GM12878 (cell line): ENCODE results near the gene ARMC6. TPM values are rescaled to one million over a fixed set of nuclear protein-coding genes. Genes with fewer than 3 reads are reported as not detected.

ENCODE experiments used
- ATAC-seq: fragments of 200-7000 bp; cut with Tn5 transposase; 3 replicates; pipeline ENCODE4 v1.9.1; 2020; ENCODE audit warnings: mild to moderate bottlenecking, moderate library complexity
- BruUV-seq: library from RNA; stranded (reverse); fragments of 400-500 nt; replicated peaks from 2 replicates; lab custom pipeline; 2021; lab: Mats Ljungman, UMichigan
- CTCF ChIA-PET: fragments of 300-600 bp; sonication (Branson Sonifier 250); formaldehyde crosslinking; extraction: SDS; loops from one replicate; lab custom pipeline; 2021; ENCODE audit warnings: inconsistent platforms; lab: Yijun Ruan, JAX
- POLR2A ChIA-PET: fragments of 350-600 bp; formaldehyde crosslinking; extraction: SDS; loops from one replicate; lab custom pipeline; 2021; ENCODE audit warnings: inconsistent platforms; lab: Charles Lee
- RAD21 ChIA-PET: fragments of 300-600 bp; sonication (Branson Sonifier 250); formaldehyde crosslinking; loops from one replicate; lab custom pipeline; 2023; ENCODE audit warnings: antibody characterized with exemption; ENCODE audit not compliant: unreplicated experiment; lab: Charles Lee
- SMC1A ChIA-PET: fragments of 300-600 bp; sonication (Branson Sonifier 250); formaldehyde crosslinking; loops from one replicate; lab custom pipeline; 2023; ENCODE audit not compliant: unreplicated experiment, uncharacterized antibody; lab: Charles Lee
- DNase-seq: peaks from one replicate; pipeline ENCODE4 v3.0.0-alpha.2; 2011; ENCODE audit warnings: low read depth, low spot score
- FAIRE-seq: peaks from 3 replicates; lab custom pipeline; 2011; peaks lifted over from hg19 to GRCh38; lab: Jason Lieb, UNC
- H2AFZ ChIP-seq: 2 replicates; pipeline ENCODE4 v1.6.0; 2011; ENCODE audit warnings: low read depth, low read length, control low read depth; ENCODE audit not compliant: control insufficient read depth
- H3K27ac ChIP-seq: 2 replicates; pipeline ENCODE4 v1.5.1; 2011; ENCODE audit warnings: control low read depth; ENCODE audit not compliant: control insufficient read depth, insufficient read depth
- H3K27me3 ChIP-seq, 2 experiments: replicated peaks in 1 of 2; 2 replicates each; pipeline versions ENCODE4 v1.6.0 to v1.6.1; 2011; ENCODE audit warnings: low read length in 1 of 2; ENCODE audit not compliant: control insufficient read depth in 2 of 2, insufficient read depth in 2 of 2
- H3K36me3 ChIP-seq, 2 experiments: 2 replicates each; pipeline ENCODE4 v1.5.1; 2011; ENCODE audit warnings: low read length in 1 of 2; ENCODE audit not compliant: control insufficient read depth in 2 of 2, insufficient read depth in 2 of 2
- H3K4me1 ChIP-seq: 2 replicates; pipeline ENCODE4 v1.6.1; 2011; ENCODE audit warnings: mild to moderate bottlenecking, low read length, moderate library complexity, mixed read lengths; ENCODE audit not compliant: control insufficient read depth, insufficient read depth
- H3K4me2 ChIP-seq: 2 replicates; pipeline ENCODE4 v1.6.0; 2011; ENCODE audit warnings: control low read depth; ENCODE audit not compliant: control insufficient read depth, insufficient read depth
- H3K4me3 ChIP-seq: fragments of 200-600 bp; sonication (generic); 2 replicates; pipeline ENCODE4 v1.5.1; 2016
- H3K79me2 ChIP-seq: 2 replicates; pipeline ENCODE4 v1.6.0; 2011; ENCODE audit warnings: low read length; ENCODE audit not compliant: control insufficient read depth, insufficient read depth
- H3K9ac ChIP-seq: 2 replicates; pipeline ENCODE4 v1.8.0; 2011; ENCODE audit warnings: low read length, control low read depth, mixed read lengths; ENCODE audit not compliant: control insufficient read depth, insufficient read depth
- H3K9me3 ChIP-seq: replicated peaks from 3 replicates; pipeline ENCODE4 v1.5.1; 2011; ENCODE audit warnings: mild to moderate bottlenecking, low read length; ENCODE audit not compliant: control insufficient read depth, insufficient read depth
- H4K20me1 ChIP-seq: 2 replicates; pipeline ENCODE4 v1.6.0; 2011; ENCODE audit not compliant: control insufficient read depth, insufficient read depth
- FOXM1 ChIP-seq: IDR thresholded peaks from 2 replicates; pipeline ENCODE4 v1.6.1; 2012; ENCODE audit warnings: low read depth, mild to moderate bottlenecking, inconsistent platforms, low read length, moderate library complexity
- NR2C2 ChIP-seq: IDR thresholded peaks from 2 replicates; pipeline ENCODE4 v1.6.1; 2011; ENCODE audit warnings: borderline replicate concordance, low read depth; ENCODE audit not compliant: control insufficient read depth, insufficient read length
- RB1 ChIP-seq: fragments of 450-650 bp; formaldehyde crosslinking; IDR thresholded peaks from 2 replicates; pipeline ENCODE4 v1.6.1; 2017; ENCODE audit warnings: mild to moderate bottlenecking, borderline replicate concordance
- WGBS: methylation state at CpG from one replicate; pipeline ENCODE4 v1.1.6; 2016; ENCODE audit warnings: low lambda C conversion rate; ENCODE audit not compliant: insufficient replicate concordance, insufficient coverage; ENCODE audit errors: missing lambda C conversion rate; 5-methylcytosine and 5-hydroxymethylcytosine counted together
- in situ Hi-C: fragments of 300-500 bp; cut with MboI; formaldehyde crosslinking; loops from 9 replicates; pipeline ENCODE4 v1.14.3; 2018; ENCODE audit warnings: mixed read lengths
- intact Hi-C: fragments of 100-400 bp; cut with micrococcal nuclease; formaldehyde crosslinking; loops from one replicate; pipeline ENCODE4 v1.14.2; 2022; ENCODE audit not compliant: unreplicated experiment
- polyA plus RNA-seq, 11 experiments: library from polyadenylated mRNA; depleted of rRNA in 4 of 11; unstranded in 6 of 11; stranded (reverse) in 5 of 11; fragments of >200 nt; fragmentation: Nextera tagmentation in 4 of 11; fragmentation: Illumina TruSeq in 1 of 11; extraction: Ambion mirVana in 4 of 11; extraction: Trizol in 1 of 11; gene quantifications; 1 replicate in 1 of 11; 2 replicates in 10 of 11; pipeline versions ENCODE4 v1.2.1 to v1.2.3, GENCODE V29; 2011 to 2016; ENCODE audit warnings: inconsistent platforms in 2 of 11, missing spikeins in 2 of 11, low read depth in 1 of 11
- total RNA-seq, 4 experiments: library from RNA; depleted of rRNA in 3 of 4; stranded (reverse); fragments of >200 nt in 3 of 4; fragmentation: Illumina TruSeq in 1 of 4; extraction: Trizol in 1 of 4; gene quantifications; 2 replicates each; pipeline versions ENCODE4 v1.2.1 to v1.2.3, GENCODE V29; 2013 to 2021
- TF ChIP-seq, protein P1 (sequence below): IDR thresholded peaks from 2 replicates; pipeline ENCODE4 v1.6.1; 2012; ENCODE audit warnings: low read depth, low read length, improper control_type of control experiment
- TF ChIP-seq, protein P2 (sequence below): IDR thresholded peaks from 2 replicates; pipeline ENCODE4 v1.6.1; 2012; ENCODE audit warnings: low read depth, low read length, improper control_type of control experiment

The ARMC6 gene
- total and polyA plus RNA-seq, 10 of the 15 experiments (the other 5 are each of a cell fraction or from before 2014, with no cell fraction given): 1.1 to 64.4 (median 41.6) TPM

DNA sequence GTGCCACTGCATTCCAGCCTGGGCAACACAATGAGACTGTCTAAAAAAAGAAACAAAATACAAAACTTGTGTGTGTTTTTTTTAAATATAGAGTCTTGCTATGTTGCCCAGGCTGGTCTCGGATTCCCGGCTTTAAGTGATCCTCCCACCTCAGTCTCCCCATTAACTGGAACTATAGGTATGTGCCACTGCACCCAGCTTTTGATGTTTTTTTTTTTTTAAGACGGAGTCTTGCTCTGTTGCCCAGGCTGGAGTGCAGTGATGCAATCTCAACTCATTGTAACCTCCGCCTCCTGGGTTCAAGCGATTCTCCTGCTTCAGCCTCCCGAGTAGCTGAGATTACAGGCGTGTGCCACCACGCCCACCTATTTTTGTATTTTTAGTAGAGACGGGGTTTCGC is 37.1 kb upstream of the ARMC6 start:
- no peak overlapping the region for H2AFZ ChIP-seq
- no peak overlapping the region for H3K4me3 ChIP-seq
- no peaks in the 10 kb centered on the region for H4K20me1 ChIP-seq
- H3K9ac ChIP-seq: no peak overlapping the region
- no peaks in the 10 kb centered on the region for H3K9me3 ChIP-seq
- CTCF ChIA-PET: interaction anchor here (1.0 kb wide), 1 partner anchor 9 kb away, joined by 4 read pairs; no protein-coding TSS in a partner anchor
- no TSS peak for BruUV-seq
- H3K4me2 ChIP-seq: no peak overlapping the region
- H3K27ac ChIP-seq: no peak overlapping the region
- DNase-seq (no peak), ATAC-seq (no peak), FAIRE-seq (no peak)
- intact Hi-C loops (no loop called here), in situ Hi-C loops (no loop called here)
- H3K79me2 ChIP-seq: no peaks in the 10 kb centered on the region
- POLR2A ChIA-PET: no interaction called here
- SMC1A ChIA-PET: no interaction called here
- WGBS: 95% methylated on average over 10 of the region's 10 CpGs
- H3K27me3 ChIP-seq: no peaks in the 10 kb centered on the region
- RAD21 ChIA-PET: no interaction called here
- H3K36me3 ChIP-seq: peaks cover 34 to 38% of the 10 kb centered on the region in 2 experiments
- no peaks in the 10 kb centered on the region for H3K4me1 ChIP-seq
- TF ChIP-seq FOXM1: no peak
- TF ChIP-seq, protein P1, sequence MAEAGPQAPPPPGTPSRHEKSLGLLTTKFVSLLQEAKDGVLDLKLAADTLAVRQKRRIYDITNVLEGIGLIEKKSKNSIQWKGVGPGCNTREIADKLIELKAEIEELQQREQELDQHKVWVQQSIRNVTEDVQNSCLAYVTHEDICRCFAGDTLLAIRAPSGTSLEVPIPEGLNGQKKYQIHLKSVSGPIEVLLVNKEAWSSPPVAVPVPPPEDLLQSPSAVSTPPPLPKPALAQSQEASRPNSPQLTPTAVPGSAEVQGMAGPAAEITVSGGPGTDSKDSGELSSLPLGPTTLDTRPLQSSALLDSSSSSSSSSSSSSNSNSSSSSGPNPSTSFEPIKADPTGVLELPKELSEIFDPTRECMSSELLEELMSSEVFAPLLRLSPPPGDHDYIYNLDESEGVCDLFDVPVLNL: no peak
- TF ChIP-seq, protein P2, sequence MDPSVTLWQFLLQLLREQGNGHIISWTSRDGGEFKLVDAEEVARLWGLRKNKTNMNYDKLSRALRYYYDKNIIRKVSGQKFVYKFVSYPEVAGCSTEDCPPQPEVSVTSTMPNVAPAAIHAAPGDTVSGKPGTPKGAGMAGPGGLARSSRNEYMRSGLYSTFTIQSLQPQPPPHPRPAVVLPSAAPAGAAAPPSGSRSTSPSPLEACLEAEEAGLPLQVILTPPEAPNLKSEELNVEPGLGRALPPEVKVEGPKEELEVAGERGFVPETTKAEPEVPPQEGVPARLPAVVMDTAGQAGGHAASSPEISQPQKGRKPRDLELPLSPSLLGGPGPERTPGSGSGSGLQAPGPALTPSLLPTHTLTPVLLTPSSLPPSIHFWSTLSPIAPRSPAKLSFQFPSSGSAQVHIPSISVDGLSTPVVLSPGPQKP: no peak
- TF ChIP-seq RB1: no peak
- TF ChIP-seq NR2C2: no peak
